GM19099 (cell line): ENCODE data around the gene GALNS.

Source experiments
- POLR2A ChIP-seq: IDR thresholded peaks from 3 replicates; pipeline ENCODE4 v1.6.1; 2011; ENCODE audit warnings: low read depth; ENCODE audit not compliant: insufficient read length; ENCODE audit errors: extremely low read depth

Gene GALNS, protein sequence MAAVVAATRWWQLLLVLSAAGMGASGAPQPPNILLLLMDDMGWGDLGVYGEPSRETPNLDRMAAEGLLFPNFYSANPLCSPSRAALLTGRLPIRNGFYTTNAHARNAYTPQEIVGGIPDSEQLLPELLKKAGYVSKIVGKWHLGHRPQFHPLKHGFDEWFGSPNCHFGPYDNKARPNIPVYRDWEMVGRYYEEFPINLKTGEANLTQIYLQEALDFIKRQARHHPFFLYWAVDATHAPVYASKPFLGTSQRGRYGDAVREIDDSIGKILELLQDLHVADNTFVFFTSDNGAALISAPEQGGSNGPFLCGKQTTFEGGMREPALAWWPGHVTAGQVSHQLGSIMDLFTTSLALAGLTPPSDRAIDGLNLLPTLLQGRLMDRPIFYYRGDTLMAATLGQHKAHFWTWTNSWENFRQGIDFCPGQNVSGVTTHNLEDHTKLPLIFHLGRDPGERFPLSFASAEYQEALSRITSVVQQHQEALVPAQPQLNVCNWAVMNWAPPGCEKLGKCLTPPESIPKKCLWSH

DNA sequence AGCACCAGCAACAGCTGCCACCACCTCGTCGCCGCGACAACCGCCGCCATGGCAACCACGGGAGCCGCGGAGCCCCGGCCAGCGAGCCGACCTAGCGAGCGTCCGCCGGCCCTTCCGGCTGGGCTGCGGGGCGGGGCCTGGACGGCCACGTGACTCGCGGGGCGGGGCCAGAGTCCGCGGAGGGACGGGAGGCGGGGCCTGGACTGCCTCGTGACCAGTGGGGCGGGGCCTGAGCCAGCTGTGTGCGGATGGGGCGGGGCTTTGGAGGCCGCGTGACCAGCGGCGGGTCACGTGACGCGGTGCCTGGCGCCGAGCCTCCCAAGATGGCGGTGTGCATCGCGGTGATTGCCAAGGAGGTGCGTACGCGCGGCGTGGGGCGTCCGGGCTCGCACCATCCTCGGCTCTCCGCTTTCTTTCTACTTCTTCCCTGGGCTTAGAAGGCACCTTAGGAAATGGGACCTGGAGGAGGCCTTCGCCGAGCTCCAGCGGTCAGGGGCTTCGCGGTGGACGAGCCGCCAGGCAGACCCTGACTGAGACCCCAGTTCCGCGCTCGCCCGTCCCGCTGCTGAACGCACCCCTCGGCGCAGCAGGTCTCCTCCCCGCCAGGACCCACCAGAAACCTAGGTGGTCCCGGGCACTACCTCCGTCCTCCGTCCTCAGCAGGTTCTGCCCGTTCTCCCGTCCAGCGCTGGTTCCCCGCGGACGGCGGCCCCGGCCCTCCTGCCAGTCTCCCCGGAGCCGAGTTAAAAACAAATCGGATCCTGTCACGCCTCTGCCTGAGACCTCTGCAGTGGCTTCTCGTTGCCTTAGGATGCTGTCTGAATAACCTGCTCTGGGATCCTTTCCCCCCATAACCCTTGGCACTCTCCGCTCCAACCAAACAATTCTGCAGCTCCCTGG lies at the start of gene GALNS, which contains the start of gene TRAPPC2L:
Gene GALNS, minus strand, starts transcription at position 120 of the 900 bp plus-strand sequence. Its CDS starts 70 bp downstream, at position 50.
Gene TRAPPC2L, plus strand, starts transcription at position 300 of the 900 bp plus-strand sequence. Its CDS starts 24 bp downstream, at position 324.
- TF ChIP-seq POLR2A = peak; percentile 91

DNA sequence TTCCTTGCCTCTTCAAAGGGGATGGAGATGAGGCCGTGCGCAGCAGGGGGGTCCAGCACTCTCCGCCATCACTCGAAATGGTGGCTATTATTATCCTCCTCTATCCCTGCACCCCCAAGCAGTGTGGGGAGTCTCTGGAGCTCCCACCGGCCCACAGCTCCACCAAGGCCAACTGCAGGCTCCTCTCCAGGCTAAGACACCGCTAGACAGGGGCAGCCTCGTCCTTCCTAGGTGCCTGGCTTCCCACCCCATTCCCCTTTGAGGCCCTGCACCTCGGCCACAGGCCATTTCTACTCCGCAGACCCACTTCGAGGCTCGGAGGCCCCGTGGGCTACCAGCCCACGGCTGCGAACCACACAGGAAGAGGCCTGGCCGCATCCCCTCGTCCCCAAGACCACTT lies 49.3 kb upstream of the GALNS start:
- no peak for TF ChIP-seq POLR2A

DNA sequence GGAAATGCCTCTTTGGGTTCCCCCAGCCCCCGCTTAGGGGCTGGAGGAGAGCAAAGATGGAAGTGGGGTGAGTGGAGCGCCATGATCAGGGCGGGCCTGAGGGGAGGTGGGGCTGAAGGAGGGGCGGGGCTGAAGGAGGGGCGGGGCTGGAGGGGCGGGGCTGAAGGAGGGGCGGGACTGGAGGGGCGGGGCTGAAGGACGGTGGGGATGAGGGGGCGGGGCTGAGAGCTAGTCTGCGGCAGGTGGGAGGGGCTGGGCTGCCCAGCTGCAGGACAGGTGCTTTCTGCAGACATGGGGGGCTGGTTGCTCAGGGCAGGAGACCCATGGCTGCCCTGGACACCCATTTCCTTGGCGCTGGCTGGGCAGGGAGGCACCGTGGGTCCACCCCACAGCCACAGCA lies 48.8 kb upstream of the GALNS start:
- TF ChIP-seq POLR2A = no peak

DNA sequence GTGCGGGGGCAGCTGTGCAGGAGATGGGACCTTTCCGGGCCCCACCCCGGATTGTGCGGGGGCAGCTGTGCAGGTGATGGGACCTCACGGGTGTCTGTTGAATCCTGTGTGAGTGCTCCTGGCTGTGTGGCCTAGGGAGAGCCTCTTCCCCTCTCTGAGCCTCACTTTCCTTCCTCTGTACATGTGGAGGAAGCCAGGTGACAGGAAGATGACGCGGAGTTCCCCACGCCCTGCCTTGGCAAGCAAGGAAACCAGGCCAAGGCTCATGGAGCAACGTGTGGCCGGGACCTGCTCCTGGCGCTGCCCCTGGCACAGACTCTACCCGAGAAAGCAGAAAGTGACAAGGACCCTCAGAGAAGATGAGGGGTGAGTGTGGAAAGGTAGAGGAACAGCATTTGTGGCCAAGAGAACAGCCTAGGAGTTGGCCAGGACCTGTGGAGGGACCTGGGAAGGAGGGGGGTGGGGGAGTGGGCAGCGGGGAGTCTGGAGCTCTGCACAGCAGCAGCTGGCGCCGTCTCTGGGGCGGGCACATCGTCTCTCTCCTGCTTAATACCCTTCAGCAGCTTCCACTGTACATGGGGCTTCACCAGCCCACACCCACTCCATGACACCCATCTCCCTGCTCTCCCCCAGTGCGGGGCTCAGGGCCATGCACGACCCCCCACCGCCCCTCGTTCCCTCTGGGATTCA lies 48.1 kb upstream of the GALNS start:
- no peak for TF ChIP-seq POLR2A

DNA sequence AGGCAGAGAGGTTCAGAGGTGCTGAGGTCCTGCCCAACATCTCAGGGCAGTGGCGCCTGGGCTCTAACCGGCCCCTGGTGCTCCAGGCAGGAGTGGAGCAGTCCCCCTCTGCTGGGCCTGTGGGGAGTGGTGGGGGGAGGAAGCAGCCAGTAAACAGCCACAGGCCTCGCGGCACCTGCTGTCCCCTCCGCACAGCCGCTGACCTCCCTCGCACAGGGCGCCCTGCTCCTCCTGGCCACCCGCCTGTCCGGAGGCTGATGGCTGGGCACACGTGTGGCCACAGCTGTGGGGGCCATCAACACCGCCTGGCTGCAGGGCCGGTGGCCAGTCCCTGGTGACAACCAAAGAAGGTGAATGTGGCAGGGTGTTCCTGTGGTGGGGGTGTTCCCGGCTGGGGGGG lies 46.5 kb upstream of the GALNS start:
- no peak for TF ChIP-seq POLR2A

DNA sequence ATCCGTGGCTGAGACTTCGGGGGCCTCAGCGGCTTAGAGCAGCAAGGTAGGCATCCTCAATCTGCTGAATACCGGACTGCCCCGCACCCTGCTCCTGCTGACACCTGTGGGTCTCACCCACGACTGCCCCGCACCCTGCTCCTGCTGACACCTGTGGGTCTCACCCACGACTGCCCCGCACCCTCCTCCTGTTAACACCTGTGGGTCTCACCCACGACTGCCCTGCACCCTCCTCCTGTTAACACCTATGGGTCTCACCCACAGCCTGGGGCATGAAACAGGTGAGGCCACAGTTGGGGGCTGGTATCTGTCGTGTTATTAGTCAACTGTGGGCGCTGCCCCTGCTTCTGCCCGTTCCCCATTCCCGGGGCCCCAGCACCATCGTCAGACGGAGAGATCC lies 46.0 kb upstream of the GALNS start:
- no peak for TF ChIP-seq POLR2A

DNA sequence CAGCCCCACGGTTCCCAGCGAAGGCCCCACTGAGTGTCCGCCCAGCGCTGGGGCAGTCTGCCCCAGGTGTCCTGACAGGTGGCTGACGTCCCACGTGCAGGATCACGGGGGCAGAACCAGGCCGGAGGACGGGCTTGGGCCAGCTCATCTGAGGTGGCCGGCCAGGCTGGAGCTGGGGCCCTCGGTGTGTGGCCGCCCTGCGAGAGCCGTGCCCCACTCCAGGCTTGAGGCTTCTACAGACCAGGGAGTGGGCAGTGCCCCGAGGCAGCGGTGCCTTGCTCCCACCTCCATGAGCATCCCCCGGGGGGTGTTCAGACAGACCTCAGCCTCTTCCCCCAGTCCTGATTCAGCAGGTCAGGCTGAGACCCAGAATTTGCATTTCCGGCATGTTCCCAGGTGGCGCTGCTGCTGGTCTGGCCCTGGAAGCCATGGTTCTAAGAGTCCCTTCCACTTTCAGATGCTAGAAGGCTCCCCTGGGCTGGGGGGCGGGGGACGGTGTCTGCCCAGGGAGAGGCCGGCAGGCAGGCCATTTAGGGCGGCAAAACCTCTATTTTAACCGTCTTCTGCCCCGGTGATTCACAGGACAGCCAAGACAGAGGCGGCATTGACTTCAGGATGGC lies 45.1 kb upstream of the GALNS start:
- TF ChIP-seq POLR2A = no peak

DNA sequence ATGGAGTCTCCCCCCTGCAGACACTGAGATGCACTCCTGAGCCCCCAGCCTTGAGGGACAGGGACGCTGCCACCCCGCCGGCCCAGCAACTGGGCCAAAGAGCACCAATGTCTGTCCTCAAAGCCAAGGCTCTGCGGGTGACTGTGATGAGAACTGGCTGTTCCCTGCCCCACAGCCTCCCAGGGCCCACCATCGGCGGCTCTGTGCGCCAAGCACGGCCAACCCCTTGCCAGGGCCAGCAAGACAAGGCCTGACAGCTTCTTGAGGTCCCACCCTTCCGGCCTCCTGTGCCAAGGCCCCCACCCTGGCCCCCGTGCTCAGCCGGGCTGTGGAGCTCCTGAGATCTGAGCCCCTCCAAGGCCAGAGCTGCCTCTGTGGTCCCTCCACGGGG lies 43.9 kb upstream of the GALNS start:
- TF ChIP-seq POLR2A = no peak

DNA sequence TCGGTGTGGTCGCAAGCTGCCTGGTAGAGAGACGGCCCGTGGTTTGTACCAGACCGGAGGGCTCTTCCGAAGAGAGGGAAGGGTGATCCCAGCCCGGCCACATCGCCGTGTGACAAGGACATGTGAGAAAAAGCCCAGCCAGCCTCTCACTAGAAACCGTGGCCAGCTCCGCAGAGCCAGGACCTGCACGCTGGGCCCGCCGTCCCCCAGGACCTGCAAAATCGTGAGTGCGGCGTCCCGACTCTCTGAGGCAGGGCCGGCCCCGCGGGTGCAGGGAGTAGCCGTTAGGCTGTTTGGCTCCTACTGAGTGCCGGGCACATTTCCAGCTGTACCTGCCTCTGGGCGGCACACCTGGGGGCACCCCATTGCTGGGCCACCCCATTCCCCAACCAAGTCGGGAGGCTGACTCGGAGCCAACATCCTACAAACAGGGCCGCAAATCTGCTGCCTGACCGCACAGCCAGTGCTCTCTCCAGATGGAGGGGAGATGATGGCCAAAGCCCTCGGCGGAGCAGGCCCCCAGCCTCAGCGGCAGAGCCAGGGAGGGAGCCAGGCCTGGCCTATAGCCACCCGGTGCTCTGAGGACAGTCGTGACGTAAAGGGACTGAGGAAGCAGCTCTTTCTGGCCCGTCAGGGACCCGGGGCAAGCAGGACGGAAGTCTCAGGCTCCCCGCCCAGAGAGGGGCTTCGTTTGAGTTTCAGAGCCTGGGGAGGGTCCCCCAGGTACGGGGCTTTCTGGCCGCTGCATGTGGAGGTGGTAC lies 43.3 kb upstream of the GALNS start:
- no peak for TF ChIP-seq POLR2A

DNA sequence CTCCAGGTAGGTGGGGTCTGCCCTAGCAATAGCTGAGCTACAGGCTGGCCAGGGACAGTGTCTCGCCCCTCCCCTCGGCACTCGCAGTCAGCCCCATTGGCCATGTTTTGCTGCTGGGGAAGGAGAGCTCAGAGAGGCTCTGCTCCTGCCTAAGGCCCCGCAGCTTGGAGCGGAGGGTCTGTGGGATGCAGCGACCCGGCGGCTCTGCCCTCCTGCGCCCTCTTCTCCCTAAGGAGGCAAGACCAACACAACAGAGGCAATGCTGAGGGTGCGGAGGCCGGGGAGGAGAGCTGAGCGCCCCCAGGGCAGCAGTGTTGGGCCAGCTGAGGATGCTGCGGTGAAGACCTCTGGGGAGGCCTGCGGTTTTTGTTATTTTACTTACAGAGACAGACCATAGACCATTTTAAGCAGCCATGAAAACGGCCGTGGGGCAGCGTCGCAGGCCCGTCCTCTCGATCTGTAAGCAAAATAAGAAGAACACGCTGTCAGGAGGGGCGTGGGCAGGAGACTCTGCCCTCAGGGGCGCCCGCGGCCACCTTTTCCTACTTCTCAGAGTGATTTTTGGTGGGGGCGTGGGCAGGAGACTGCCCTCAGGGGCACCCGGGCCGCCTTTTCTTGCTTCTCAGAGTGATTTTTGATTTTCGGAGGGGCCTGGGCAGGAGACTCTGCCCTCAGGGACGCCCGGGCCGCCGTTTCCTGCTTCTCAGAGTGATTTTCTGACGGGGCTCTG lies 41.1 kb upstream of the GALNS start:
- no peak for TF ChIP-seq POLR2A

DNA sequence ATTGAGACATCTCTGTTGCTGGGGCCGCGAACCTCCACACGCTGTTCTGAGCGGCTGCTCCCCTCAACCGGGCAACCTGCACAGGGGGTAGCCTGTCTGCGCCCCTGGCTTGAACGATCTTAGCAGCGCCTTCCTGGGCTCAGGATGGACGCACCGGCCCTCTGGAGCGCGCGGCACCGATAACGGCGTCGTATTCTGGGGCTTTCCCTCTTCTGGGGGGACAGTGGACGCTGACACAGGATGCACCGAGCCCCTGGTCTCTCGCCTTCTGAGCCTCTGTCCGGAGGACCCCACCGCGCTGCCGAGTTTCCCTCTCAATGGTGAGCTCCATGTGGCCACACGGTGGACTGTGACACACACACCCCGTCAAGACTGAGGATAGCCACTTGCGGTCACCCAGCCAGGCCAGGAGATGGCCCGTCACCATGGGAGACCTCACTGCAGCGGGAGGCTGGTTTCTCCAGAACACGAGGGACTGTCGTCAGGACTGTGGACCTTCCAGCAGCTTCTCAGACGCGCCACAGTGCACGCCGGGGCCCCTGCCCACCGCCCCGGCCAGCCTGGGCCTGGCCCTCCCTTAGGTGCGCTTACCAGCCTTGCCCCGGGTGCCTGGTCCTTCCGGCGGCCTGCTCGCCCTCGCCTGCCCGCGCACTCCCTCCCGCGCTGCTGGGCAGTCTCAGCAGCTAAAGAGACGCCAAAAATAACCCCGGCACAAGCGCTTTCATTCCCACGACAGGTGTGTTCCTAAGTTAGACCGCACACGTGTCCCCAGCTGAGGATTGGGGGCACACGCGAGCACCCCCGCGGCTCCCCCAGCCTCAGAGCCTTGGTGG lies 39.7 kb upstream of the GALNS start:
- TF ChIP-seq POLR2A = no peak

DNA sequence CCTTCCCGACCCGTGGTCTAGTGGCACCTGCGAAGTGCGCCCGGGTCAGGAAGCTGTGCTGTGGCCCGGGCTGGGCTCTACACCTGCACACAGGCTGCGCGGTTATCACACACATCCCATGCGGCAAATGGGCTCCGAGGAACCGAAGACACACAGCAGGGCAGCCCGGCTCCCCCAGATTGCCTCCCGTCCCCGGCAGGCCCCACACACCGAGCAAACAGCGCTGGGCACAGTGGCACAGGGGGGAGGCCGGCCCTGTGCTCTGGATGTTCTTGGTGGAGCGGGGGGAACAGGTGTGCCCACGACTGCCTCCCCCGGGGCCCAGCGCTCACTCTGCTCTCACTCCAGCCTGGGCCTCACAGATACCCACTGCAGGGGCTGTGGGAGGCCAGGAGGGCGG lies 38.6 kb upstream of the GALNS start:
- no peak for TF ChIP-seq POLR2A

DNA sequence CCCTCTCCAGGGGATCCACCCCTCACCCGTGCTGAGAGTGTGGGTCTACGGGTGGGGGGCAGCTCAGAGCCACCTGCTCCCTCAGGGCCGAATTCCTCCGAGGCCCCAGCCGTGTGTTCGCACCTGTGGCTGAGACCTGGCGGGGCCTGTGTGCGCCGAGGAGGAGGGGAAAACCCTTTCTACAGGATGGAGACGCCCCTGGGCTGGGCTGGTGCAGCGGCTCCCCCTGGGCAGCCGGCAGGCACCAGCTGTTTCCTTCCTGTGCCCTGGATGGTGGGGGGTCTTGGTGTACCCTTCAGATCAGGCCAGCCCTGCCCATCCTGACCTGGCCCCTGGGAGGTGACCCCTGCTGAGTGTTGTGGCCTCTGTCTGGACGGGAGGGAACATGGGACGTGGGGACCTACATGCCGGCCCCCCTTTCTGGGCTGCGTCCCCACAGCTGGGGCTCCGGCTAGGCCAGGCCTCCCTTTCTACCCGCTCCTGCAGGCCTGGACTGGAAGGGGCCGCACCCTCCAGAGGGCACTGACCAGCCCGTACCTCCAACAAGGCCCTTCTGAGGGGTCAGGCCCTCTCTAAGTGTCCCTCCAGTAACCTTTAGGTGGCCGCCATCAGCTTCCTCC lies 38.0 kb upstream of the GALNS start:
- TF ChIP-seq POLR2A = no peak
